ENCODE results near the gene SORL1. TPM values are rescaled to one million over a fixed set of nuclear protein-coding genes. Genes with fewer than 3 reads are reported as not detected.

SORL1 gene
- total RNA-seq, 1 donor from 2014 or later: 38.3 TPM

GRCh38 chr11:121552644-121553043 lies 100.5 kb downstream of the SORL1 start:
- no peaks in the 10 kb centered on the region for H3K4me1 ChIP-seq
- intact Hi-C loops (cut with DNase I): no loop called here
- TF ChIP-seq, protein P1, sequence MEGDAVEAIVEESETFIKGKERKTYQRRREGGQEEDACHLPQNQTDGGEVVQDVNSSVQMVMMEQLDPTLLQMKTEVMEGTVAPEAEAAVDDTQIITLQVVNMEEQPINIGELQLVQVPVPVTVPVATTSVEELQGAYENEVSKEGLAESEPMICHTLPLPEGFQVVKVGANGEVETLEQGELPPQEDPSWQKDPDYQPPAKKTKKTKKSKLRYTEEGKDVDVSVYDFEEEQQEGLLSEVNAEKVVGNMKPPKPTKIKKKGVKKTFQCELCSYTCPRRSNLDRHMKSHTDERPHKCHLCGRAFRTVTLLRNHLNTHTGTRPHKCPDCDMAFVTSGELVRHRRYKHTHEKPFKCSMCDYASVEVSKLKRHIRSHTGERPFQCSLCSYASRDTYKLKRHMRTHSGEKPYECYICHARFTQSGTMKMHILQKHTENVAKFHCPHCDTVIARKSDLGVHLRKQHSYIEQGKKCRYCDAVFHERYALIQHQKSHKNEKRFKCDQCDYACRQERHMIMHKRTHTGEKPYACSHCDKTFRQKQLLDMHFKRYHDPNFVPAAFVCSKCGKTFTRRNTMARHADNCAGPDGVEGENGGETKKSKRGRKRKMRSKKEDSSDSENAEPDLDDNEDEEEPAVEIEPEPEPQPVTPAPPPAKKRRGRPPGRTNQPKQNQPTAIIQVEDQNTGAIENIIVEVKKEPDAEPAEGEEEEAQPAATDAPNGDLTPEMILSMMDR (IDR thresholded peaks at IDR 0.05): no peak
- TF ChIP-seq POLR2A (IDR thresholded peaks at IDR 0.05): no peak
- TF ChIP-seq POLR2AphosphoS5 (IDR thresholded peaks at IDR 0.05; ENCODE audit: insufficient read depth in 1 of 2, low read depth in 1 of 2): no peak
- H3K9me3 ChIP-seq: no peaks in the 10 kb centered on the region
- no peak overlapping the region for H3K27ac ChIP-seq
- no peaks in the 10 kb centered on the region for H3K27me3 ChIP-seq
- H3K36me3 ChIP-seq: no peaks in the 10 kb centered on the region
- DNase-seq (ENCODE audit: extremely low spot score in 2 of 2): peak in 1 of 2 donors; percentile 20
- H3K4me3 ChIP-seq: no peak overlapping the region

DNA sequence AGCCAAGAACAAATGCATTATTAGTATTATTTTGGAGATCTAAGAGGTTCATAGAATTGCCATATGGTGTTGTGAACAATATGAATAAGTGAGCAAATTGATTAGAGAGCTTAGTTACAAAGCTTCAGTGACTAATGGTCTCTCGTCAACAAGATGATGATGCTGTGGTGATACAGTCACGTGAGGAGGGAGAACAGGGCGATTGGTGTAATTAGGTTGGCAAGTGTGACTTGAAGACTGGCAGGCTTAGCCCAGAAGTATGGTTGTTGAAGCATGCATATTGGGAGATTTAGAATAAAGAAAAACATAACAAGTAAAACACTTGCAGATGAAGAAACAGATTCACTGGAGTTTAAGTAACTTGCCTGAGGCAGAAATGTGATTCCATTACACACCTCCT lies 101.3 kb downstream of the SORL1 start:
- Histone ChIP-seq H3K27me3 (no peaks in the 10 kb centered on the region), H3K4me3 (no peak overlapping the region), H3K9me3 (no peaks in the 10 kb centered on the region), H3K4me1 (no peaks in the 10 kb centered on the region), H3K27ac (no peak overlapping the region), H3K36me3 (peaks cover 0 to 1% of the 10 kb centered on the region in 2 donors)
- intact Hi-C loops (cut with DNase I): no loop called here
- peak in 1 of 2 donors; percentile 6 for DNase-seq (ENCODE audit: extremely low spot score in 2 of 2)
- TF ChIP-seq POLR2A (IDR thresholded peaks at IDR 0.05): no peak

- Histone ChIP-seq H3K9me3 (no peaks in the 10 kb centered on the region), H3K4me3 (no peak overlapping the region), H3K4me1 (no peaks in the 10 kb centered on the region), H3K36me3 (peaks cover 0 to 5% of the 10 kb centered on the region in 2 donors), H3K27me3 (no peaks in the 10 kb centered on the region), H3K27ac (no peak overlapping the region)
- DNase-seq (ENCODE audit: extremely low spot score in 2 of 2): no peak
- intact Hi-C loops (cut with DNase I): no loop called here
- TF ChIP-seq POLR2A (IDR thresholded peaks at IDR 0.05): no peak
- TF ChIP-seq, protein P1 (IDR thresholded peaks at IDR 0.05): no peak
- no peak for TF ChIP-seq POLR2AphosphoS5 (IDR thresholded peaks at IDR 0.05; ENCODE audit: insufficient read depth in 1 of 2, low read depth in 1 of 2)
Observed at GRCh38 chr11:121553806-121554205, 101.7 kb downstream of the SORL1 start.

GRCh38 chr11:121554552-121554951 lies 102.4 kb downstream of the SORL1 start:
- TF ChIP-seq POLR2AphosphoS5 (IDR thresholded peaks at IDR 0.05; ENCODE audit: insufficient read depth in 1 of 2, low read depth in 1 of 2) (no peak), POLR2A (IDR thresholded peaks at IDR 0.05) (no peak)
- TF ChIP-seq, protein P1 (IDR thresholded peaks at IDR 0.05): no peak
- H3K4me3 ChIP-seq: no peak overlapping the region
- H3K36me3 ChIP-seq: peaks cover 0 to 8% of the 10 kb centered on the region in 2 donors
- H3K4me1 ChIP-seq: no peaks in the 10 kb centered on the region
- intact Hi-C loops (cut with DNase I): no loop called here
- H3K27me3 ChIP-seq: no peaks in the 10 kb centered on the region
- H3K27ac ChIP-seq: no peak overlapping the region
- H3K9me3 ChIP-seq: no peaks in the 10 kb centered on the region
- DNase-seq (ENCODE audit: extremely low spot score in 2 of 2): no peak

DNA sequence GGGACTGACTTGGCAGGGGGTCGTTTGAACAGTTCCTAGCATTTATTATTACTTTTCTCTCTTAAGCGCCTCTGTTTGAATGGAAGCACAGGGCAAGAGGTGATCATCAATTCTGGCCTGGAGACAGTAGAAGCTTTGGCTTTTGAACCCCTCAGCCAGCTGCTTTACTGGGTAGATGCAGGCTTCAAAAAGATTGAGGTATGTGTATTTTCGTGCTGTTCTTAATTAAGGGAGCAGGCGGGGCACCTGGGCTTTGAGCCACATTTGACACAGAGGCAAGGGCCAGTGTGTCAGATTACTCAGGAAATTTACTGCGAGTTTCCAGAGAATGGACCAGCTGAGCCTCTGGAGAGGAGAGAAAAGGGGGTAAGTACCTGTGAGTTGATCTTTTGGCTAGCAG lies 103.0 kb downstream of the SORL1 start:
- H3K27me3 ChIP-seq: no peaks in the 10 kb centered on the region
- H3K36me3 ChIP-seq: peaks cover 0 to 8% of the 10 kb centered on the region in 2 donors
- intact Hi-C loops (cut with DNase I): no loop called here
- no peak for TF ChIP-seq POLR2AphosphoS5 (IDR thresholded peaks at IDR 0.05; ENCODE audit: insufficient read depth in 1 of 2, low read depth in 1 of 2)
- TF ChIP-seq, protein P1 (IDR thresholded peaks at IDR 0.05): no peak
- TF ChIP-seq POLR2A (IDR thresholded peaks at IDR 0.05): no peak
- H3K4me3 ChIP-seq: no peak overlapping the region
- H3K27ac ChIP-seq: no peak overlapping the region
- no peaks in the 10 kb centered on the region for H3K9me3 ChIP-seq
- DNase-seq (ENCODE audit: extremely low spot score in 2 of 2): no peak
- no peaks in the 10 kb centered on the region for H3K4me1 ChIP-seq
